HepG2 (cell line): Measurements from ENCODE around the gene RUVBL2. TPM values are rescaled to one million over a fixed set of nuclear protein-coding genes. Genes with fewer than 3 reads are reported as not detected.
A peak's percentile ranks its signal among the peaks of the same experiment; 100 is the strongest.

Experiments
- EED ChIP-seq: sonication (generic); formaldehyde crosslinking; IDR thresholded peaks from 2 replicates; pipeline ENCODE4 v1.5.0; 2020; ENCODE audit warnings: mild to moderate bottlenecking, missing genetic modification reagents
- FOXK1 ChIP-seq: sonication (generic); formaldehyde crosslinking; IDR thresholded peaks from 2 replicates; pipeline ENCODE4 v1.4.0; 2020; ENCODE audit warnings: low read depth, missing genetic modification reagents, borderline replicate concordance
- HDAC1 ChIP-seq: sonication (generic); formaldehyde crosslinking; IDR thresholded peaks from 2 replicates; pipeline ENCODE4 v1.5.1; 2020; ENCODE audit warnings: mild to moderate bottlenecking, missing genetic modification reagents
- JARID2 ChIP-seq: sonication (generic); formaldehyde crosslinking; IDR thresholded peaks from 2 replicates; pipeline ENCODE4 v1.8.1; 2023; ENCODE audit warnings: missing genetic modification reagents, inconsistent platforms; ENCODE audit not compliant: insufficient replicate concordance
- NFIC ChIP-seq: IDR thresholded peaks from 2 replicates; pipeline ENCODE4 v1.6.1; 2012; ENCODE audit warnings: mild to moderate bottlenecking, low read length, inconsistent platforms
- PAF1 ChIP-seq: IDR thresholded peaks from 2 replicates; pipeline ENCODE4 v1.6.1; 2016; ENCODE audit warnings: missing genetic modification reagents, missing compliant biosample characterization
- PAX8 ChIP-seq: sonication (generic); formaldehyde crosslinking; IDR thresholded peaks from 2 replicates; pipeline ENCODE4 v1.8.0; 2022; ENCODE audit warnings: mild to moderate bottlenecking, missing genetic modification reagents, borderline replicate concordance
- PBX2 ChIP-seq: IDR thresholded peaks from 2 replicates; pipeline ENCODE4 v1.6.1; 2016; ENCODE audit warnings: control low read depth
- PHF8 ChIP-seq: sonication (generic); formaldehyde crosslinking; IDR thresholded peaks from 2 replicates; pipeline ENCODE4 v1.5.0; 2020; ENCODE audit warnings: missing genetic modification reagents
- RERE ChIP-seq: IDR thresholded peaks from 2 replicates; pipeline ENCODE4 v1.6.1; 2016; ENCODE audit warnings: low read depth, missing genetic modification reagents, missing compliant biosample characterization
- REXO4 ChIP-seq: sonication (generic); formaldehyde crosslinking; IDR thresholded peaks from 2 replicates; pipeline ENCODE4 v1.8.0; 2022; ENCODE audit warnings: missing genetic modification reagents, mild to moderate bottlenecking, borderline replicate concordance
- SETDB1 ChIP-seq: sonication (generic); formaldehyde crosslinking; IDR thresholded peaks from 2 replicates; pipeline ENCODE4 v1.5.1; 2020; ENCODE audit warnings: missing genetic modification reagents, mild to moderate bottlenecking, borderline replicate concordance
- ZFP1 ChIP-seq: IDR thresholded peaks from 2 replicates; pipeline ENCODE4 v1.6.1; 2016
- ZNF17 ChIP-seq: sonication (generic); formaldehyde crosslinking; IDR thresholded peaks from 2 replicates; pipeline ENCODE4 v1.5.0; 2020; ENCODE audit warnings: mild to moderate bottlenecking, missing genetic modification reagents
- ZNF20 ChIP-seq: sonication (generic); formaldehyde crosslinking; IDR thresholded peaks from 2 replicates; pipeline ENCODE4 v1.4.0; 2020; ENCODE audit warnings: mild to moderate bottlenecking, moderate library complexity, missing genetic modification reagents
- ZNF280D ChIP-seq: sonication (generic); formaldehyde crosslinking; IDR thresholded peaks from 2 replicates; pipeline ENCODE4 v1.5.1; 2020; ENCODE audit warnings: mild to moderate bottlenecking, missing genetic modification reagents
- ZNF446 ChIP-seq: sonication (generic); formaldehyde crosslinking; IDR thresholded peaks from 2 replicates; pipeline ENCODE4 v1.5.0; 2020; ENCODE audit warnings: mild to moderate bottlenecking, missing genetic modification reagents
- ZSCAN5A ChIP-seq: sonication (generic); formaldehyde crosslinking; IDR thresholded peaks from 2 replicates; pipeline ENCODE4 v1.8.0; 2022; ENCODE audit warnings: mild to moderate bottlenecking, missing genetic modification reagents, borderline replicate concordance
- polyA plus RNA-seq, 8 experiments: library from polyadenylated mRNA; depleted of rRNA in 3 of 8; stranded (reverse) in 7 of 8; unstranded in 1 of 8; fragments of >200 nt; fragmentation: Illumina TruSeq in 4 of 8; extraction: Trizol in 4 of 8; gene quantifications; 2 replicates each; pipeline versions ENCODE4 v1.2.1 to v1.2.3, GENCODE V29; 2011 to 2016; ENCODE audit warnings: low read depth in 4 of 8, missing spikeins in 1 of 8, mixed read lengths in 1 of 8; ENCODE audit not compliant: insufficient read depth in 1 of 8
- total RNA-seq, 5 experiments: library from RNA; depleted of rRNA; stranded (reverse); fragments of >200 nt; fragmentation: Illumina TruSeq; extraction: Trizol; gene quantifications; 2 replicates each; pipeline ENCODE4 v1.2.3, GENCODE V29; 2016; ENCODE audit warnings: low read depth in 1 of 5

RUVBL2 gene
- total and polyA plus RNA-seq, 2 of the 13 experiments (the other 11 are each of a cell fraction or from before 2014, with no cell fraction given) = 120 to 122 TPM

GRCh38 chr19:48993175-48994034 is at the start of gene RUVBL2, which contains the start of gene GYS1 (continued):
- TF ChIP-seq PBX2 (CRISPR knock-in tag) = peak; percentile 93
- TF ChIP-seq NFIC = no peak
- no peak for TF ChIP-seq JARID2 (CRISPR knock-in tag)
- TF ChIP-seq ZNF280D (CRISPR knock-in tag) = no peak
- no peak for TF ChIP-seq SETDB1 (CRISPR knock-in tag)
- TF ChIP-seq HDAC1 (CRISPR knock-in tag) = peak; percentile 70
- 0 out of 2 replicates have a peak, but pooled peaks have one; percentile 59 for TF ChIP-seq ZSCAN5A (CRISPR knock-in tag)
- TF ChIP-seq ZNF446 (CRISPR knock-in tag) = no peak; the same call in 1 of the 2 replicates
- no peak for TF ChIP-seq REXO4 (CRISPR knock-in tag)
- TF ChIP-seq ZFP1 (CRISPR knock-in tag) = 0 out of 2 replicates have a peak, but pooled peaks have one; percentile 47
- TF ChIP-seq PAF1 (CRISPR knock-in tag) = no peak
- peak; percentile 44; the same call in 1 of the 2 replicates for TF ChIP-seq FOXK1 (CRISPR knock-in tag)
- peak; percentile 60 for TF ChIP-seq PHF8 (CRISPR knock-in tag)
- no peak for TF ChIP-seq PAX8 (CRISPR knock-in tag)
- no peak for TF ChIP-seq ZNF20 (CRISPR knock-in tag)
- no peak for TF ChIP-seq RERE (CRISPR knock-in tag)
- no peak for TF ChIP-seq EED
- TF ChIP-seq ZNF17 (CRISPR knock-in tag) = no peak
